Calu3 (cell line): ENCODE results near the gene FOXRED1. TPM values are rescaled to one million over a fixed set of nuclear protein-coding genes. Genes with fewer than 3 reads are reported as not detected.

ENCODE experiments used
- BruUV-seq: library from RNA; stranded (reverse); fragments of 400-500 nt; replicated peaks from 2 replicates; lab custom pipeline; 2021; lab: Mats Ljungman, UMichigan
- CTCF ChIA-PET: fragments of 300-600 bp; sonication (Branson Sonifier 250); formaldehyde crosslinking; loops from one replicate; lab custom pipeline; 2022; ENCODE audit warnings: antibody characterized with exemption; lab: Charles Lee
- DNase-seq: peaks from one replicate; pipeline ENCODE4 v3.0.0; 2022
- H3K27ac Mint-ChIP-seq: one replicate; pipeline ENCODE4 v1.8.0; 2022; ENCODE audit warnings: mixed read lengths; ENCODE audit not compliant: unreplicated experiment
- H3K27me3 Mint-ChIP-seq: one replicate; pipeline ENCODE4 v1.8.0; 2022; ENCODE audit warnings: mixed read lengths; ENCODE audit not compliant: unreplicated experiment
- H3K36me3 Mint-ChIP-seq: one replicate; pipeline ENCODE4 v1.8.0; 2022; ENCODE audit warnings: mild to moderate bottlenecking, moderate library complexity, mixed read lengths; ENCODE audit not compliant: insufficient read depth, unreplicated experiment
- H3K4me1 Mint-ChIP-seq: one replicate; pipeline ENCODE4 v1.8.0; 2022; ENCODE audit warnings: mild to moderate bottlenecking, low read depth, mixed read lengths; ENCODE audit not compliant: unreplicated experiment
- H3K4me3 Mint-ChIP-seq: one replicate; pipeline ENCODE4 v1.8.0; 2022; ENCODE audit warnings: mild to moderate bottlenecking, low read depth, moderate library complexity, mixed read lengths; ENCODE audit not compliant: unreplicated experiment
- H3K9me3 Mint-ChIP-seq: one replicate; pipeline ENCODE4 v1.8.0; 2022; ENCODE audit warnings: low read depth, mixed read lengths; ENCODE audit not compliant: unreplicated experiment
- CTCF ChIP-seq: fragments of 200-600 bp; IDR thresholded peaks from one replicate; pipeline ENCODE4 v1.8.0; 2022; ENCODE audit warnings: antibody characterized with exemption; ENCODE audit not compliant: unreplicated experiment
- intact Hi-C: fragments of 100-400 bp; cut with micrococcal nuclease; formaldehyde crosslinking; loops from one replicate; pipeline ENCODE4 v1.10.0; 2022; ENCODE audit not compliant: unreplicated experiment
- total RNA-seq: library from RNA; stranded (reverse); gene quantifications from 2 replicates; pipeline ENCODE4 v1.2.3, GENCODE V29; 2022

FOXRED1 gene
- total RNA-seq, 1 experiment from 2014 or later, result 34.9 TPM

- no TSS peak for BruUV-seq
- Mint-ChIP-seq H3K27me3 (no peaks in the 10 kb centered on the region), H3K4me1 (no peaks in the 10 kb centered on the region), H3K4me3 (no peak overlapping the region), H3K27ac (no peak overlapping the region), H3K36me3 (peaks cover 34% of the 10 kb centered on the region), H3K9me3 (no peaks in the 10 kb centered on the region)
- no peak for TF ChIP-seq CTCF
- CTCF ChIA-PET, result no interaction called here
- DNase-seq, result no peak
- intact Hi-C loops, result no loop called here
These were observed 8.4 kb downstream of the FOXRED1 start for GRCh38 chr11:126277322-126277721.

- Mint-ChIP-seq H3K4me3 (no peak overlapping the region), H3K36me3 (peaks cover 37% of the 10 kb centered on the region)
These were observed 8.8 kb downstream of the FOXRED1 start for GRCh38 chr11:126277780-126278179.

GRCh38 chr11:126279191-126279590 is 10.2 kb downstream of the FOXRED1 start:
- no peaks in the 10 kb centered on the region for H3K27me3 Mint-ChIP-seq
- no TSS peak for BruUV-seq

More at GRCh38 chr11:126277780-126278179, 8.8 kb downstream of the FOXRED1 start:
- no peak overlapping the region for H3K27ac Mint-ChIP-seq
- H3K4me1 Mint-ChIP-seq, result no peaks in the 10 kb centered on the region
- no peak for DNase-seq
- intact Hi-C loops, result no loop called here
- BruUV-seq, result no TSS peak
- H3K9me3 Mint-ChIP-seq, result no peaks in the 10 kb centered on the region
- TF ChIP-seq CTCF, result no peak
- no peaks in the 10 kb centered on the region for H3K27me3 Mint-ChIP-seq
- CTCF ChIA-PET, result no interaction called here

GRCh38 chr11:126280595-126280994 is 11.6 kb downstream of the FOXRED1 start:
- no peak overlapping the region for H3K4me3 Mint-ChIP-seq
- TF ChIP-seq CTCF, result no peak
- CTCF ChIA-PET, result interaction anchor here (0.6 kb wide), 1 partner anchor 20 kb away, joined by 3 read pairs; no protein-coding TSS in a partner anchor
- H3K27me3 Mint-ChIP-seq, result no peaks in the 10 kb centered on the region
- no TSS peak for BruUV-seq
- H3K9me3 Mint-ChIP-seq, result no peaks in the 10 kb centered on the region
- DNase-seq, result no peak
- H3K27ac Mint-ChIP-seq, result no peak overlapping the region
- H3K36me3 Mint-ChIP-seq, result peaks cover 30% of the 10 kb centered on the region
- intact Hi-C loops, result no loop called here
- H3K4me1 Mint-ChIP-seq, result peaks cover 8% of the 10 kb centered on the region

More at GRCh38 chr11:126279191-126279590, 10.2 kb downstream of the FOXRED1 start:
- no peak for TF ChIP-seq CTCF
- Mint-ChIP-seq H3K36me3 (peaks cover 40% of the 10 kb centered on the region), H3K27ac (peak overlapping the region; percentile 19), H3K4me3 (no peak overlapping the region), H3K9me3 (no peaks in the 10 kb centered on the region), H3K4me1 (no peaks in the 10 kb centered on the region)
- CTCF ChIA-PET, result no interaction called here
- intact Hi-C loops, result no loop called here
- no peak for DNase-seq
